ENCODE measurements around the gene INPP1. TPM values are rescaled to one million over a fixed set of nuclear protein-coding genes. Genes with fewer than 3 reads are reported as not detected.
"Not testable (repeated sequence)": the region's sequence is repeated elsewhere in the genome, so short reads cannot be mapped to it uniquely, and the experiment has no call there.

The INPP1 gene
- total RNA-seq, 1 experiment from 2014 or later = 27.5 TPM

DNA sequence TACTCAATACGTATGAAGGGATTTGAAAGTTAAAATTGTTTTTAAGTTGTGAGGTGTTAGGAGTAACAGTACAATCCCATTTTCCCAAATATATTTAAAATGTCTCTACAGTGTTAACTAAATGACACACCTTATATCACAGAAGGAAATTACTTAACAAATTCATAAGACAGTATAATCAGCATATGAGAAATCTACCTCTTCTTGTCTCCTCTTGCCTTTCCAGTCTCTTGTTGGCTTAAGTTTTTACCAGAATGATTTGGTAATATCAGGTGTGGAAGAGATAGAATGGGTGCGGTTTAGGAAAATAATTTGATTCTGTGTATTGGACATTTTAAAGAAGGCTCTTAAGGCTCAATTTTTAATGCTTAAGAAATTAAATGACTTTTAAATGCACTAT, 9.5 kb upstream of the INPP1 start:
- no peak for DNase-seq (ENCODE audit: low spot score)

GRCh38 chr2:190334479-190335224, 8.7 kb upstream of the INPP1 start:
- peak; percentile 59 for DNase-seq (ENCODE audit: low spot score)

DNA sequence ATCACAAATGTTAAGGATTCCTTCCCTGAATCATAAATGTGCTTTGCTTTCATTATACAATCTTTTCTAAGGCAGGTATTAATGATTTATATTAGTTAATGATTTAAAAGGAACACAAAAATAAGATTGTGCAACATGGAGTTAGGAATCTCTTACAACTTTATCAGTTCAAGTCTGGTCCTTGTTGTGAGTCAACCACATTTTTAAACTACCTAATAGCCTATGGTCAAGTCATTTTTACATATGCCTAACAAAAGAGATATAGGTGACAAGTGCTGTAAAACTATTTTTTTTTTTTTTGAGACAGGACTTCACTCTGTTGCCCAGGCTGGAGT, 8.2 kb upstream of the INPP1 start:
- DNase-seq (ENCODE audit: low spot score) = peak; percentile 46

- DNase-seq (ENCODE audit: low spot score) = not testable (repeated sequence)
Measured at GRCh38 chr2:190335584-190335983, 7.8 kb upstream of the INPP1 start.

DNA sequence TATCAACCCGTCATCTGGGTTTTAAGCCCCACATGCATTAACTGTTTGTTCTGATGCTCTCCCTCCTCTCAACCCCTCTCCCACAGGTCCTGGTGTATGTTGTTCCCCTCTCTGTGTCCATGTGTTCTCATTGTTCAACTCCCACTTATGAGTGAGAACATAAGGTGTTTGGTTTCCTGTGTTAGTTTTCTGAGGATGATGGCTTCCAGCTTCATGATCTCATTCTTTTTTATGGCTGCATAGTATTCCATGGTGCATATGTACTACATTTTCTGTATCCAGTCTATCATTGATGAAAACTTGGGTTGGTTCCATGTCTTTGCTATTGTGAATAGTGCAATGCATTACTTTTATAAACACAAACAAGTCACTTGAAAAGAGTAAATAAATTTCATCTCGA, 7.0 kb upstream of the INPP1 start:
- no peak for DNase-seq (ENCODE audit: low spot score)

GRCh38 chr2:190338453-190338852, 4.9 kb upstream of the INPP1 start:
- no peak for DNase-seq (ENCODE audit: low spot score)

DNA sequence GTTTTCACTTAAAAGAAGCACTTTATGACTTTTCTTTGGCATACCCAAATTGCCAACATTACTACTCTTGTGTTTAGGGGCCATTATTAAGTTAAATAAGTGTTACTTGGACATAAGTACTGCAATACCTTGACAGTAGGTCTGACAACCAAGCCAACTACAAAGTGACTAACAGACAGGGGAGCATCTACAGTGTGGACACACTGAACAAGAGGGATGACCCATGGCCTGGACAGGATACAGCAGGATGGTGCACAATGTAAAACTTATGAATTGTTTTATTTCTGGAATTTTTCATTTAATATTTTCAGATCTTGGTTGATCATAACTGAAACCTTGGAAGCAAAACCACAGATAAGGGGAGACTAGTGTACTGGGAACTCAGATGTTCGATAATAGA, 4.0 kb upstream of the INPP1 start:
- DNase-seq (ENCODE audit: low spot score) = no peak

- DNase-seq (ENCODE audit: low spot score) = peak; percentile 63
Measured at GRCh38 chr2:190340369-190340768, 3.0 kb upstream of the INPP1 start.

- peak; percentile 26 for DNase-seq (ENCODE audit: low spot score)
Measured at GRCh38 chr2:190342611-190343010, 778 bp upstream of the INPP1 start.

GRCh38 chr2:190343089-190343535, 277 bp upstream of the INPP1 start:
- peak; percentile 83 for DNase-seq (ENCODE audit: low spot score)

DNA sequence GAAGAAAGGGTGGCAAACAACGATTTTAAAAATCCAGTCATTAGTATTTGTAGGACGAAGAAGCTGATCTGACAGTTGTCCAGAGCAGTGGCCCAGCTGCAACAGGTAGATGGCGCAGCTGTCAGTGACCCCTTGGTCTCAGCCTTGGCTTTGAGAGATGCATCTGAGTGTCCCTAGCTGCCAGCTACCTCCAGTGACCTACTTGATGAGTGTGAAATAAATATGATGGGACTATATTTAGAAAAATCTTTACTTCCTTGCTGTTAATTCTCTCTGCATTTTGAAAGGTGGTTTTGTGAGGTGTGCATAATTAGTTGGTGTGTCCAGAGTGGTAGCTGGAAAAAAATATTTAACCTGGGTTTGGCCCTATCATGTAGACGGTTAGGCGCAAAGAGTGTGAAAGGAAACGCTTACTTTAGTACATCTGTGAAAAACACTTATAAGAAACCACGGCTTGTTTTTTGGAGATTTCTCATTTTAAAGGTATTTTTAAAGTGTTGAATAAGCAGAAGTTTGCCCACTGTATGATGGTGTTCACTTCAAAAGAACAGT, 963 bp downstream of the INPP1 start:
- DNase-seq (ENCODE audit: low spot score) = peak; percentile 83

DNA sequence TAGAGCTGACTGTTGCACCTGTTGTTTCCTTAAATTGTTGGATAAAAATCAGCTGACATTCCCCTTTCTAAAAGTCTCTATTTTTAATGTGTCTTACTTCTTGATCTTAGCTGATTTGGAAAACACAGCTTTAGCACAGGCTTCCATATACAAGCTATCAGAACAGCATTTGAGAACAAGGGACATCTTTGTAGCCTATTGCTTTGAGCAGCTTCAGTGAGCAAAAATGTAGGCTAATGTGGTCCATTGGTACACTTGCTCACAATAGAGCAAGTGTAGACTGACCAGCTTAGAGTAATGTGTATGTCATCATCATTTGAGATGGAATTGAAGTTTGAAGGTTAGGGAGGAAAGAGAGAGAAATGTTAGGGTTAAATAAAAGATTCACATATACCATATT, 7.0 kb downstream of the INPP1 start:
- DNase-seq (ENCODE audit: low spot score) = no peak

DNA sequence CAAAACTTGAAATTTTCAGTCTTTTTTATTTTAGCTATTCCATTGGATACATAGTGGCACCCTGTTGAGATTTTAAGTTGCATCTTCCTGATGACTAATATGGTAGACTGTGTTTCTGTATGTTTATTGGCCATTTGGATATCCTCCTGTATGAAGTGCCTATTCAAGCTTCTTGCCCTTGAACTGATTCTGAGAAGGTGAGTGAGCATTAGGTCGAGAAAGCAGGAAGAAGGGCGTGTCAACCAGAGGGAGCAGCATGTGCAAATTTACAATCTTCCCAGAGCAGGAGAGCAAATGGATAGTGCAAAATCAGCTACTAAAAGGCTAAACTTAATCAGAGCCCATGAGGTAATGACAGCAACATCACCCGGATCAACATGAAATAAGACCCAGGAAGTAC, 8.6 kb downstream of the INPP1 start:
- DNase-seq (ENCODE audit: low spot score) = no peak

DNA sequence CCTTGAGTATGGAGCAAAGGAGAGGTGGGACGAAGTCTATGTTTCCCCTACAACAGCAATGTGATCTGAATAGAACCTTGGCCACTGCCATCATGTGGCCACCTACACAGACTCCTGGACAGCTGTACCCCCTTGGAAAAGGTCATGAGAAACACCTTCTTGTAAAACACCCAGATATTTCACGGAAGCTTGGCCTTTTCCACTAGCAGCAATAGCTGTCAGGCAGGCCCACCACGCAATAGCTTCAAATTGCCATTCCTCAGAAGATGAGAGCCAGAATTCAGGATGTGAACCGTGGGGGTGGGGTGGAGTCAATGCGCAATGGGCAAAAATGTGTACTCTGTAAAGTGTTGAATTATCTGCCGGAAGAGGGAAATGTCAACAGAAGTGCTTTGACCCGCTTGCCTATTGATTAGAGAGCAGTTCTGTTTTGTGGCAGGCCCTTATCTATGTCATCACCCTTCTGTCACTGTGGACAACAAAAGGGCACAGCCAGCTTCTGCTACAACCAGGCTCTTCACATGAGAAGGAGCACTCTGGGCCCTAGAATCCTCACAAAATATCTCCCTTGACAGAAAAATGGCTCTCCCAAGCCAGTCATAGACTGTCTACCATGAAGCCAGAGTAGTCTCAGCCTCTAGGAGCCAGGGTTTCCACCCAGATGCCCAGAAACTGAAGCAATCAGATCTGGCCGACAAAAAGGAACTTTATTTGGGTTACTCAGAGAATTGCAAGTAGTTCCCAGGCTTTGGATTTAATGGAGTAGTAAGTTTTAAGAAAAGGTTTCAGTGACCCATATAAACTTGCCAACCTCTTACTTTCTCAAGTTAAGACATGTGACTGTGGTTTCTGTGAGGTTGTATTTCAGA, 9.5 kb downstream of the INPP1 start:
- no peak for DNase-seq (ENCODE audit: low spot score)

GRCh38 chr2:190353537-190353899, 10.1 kb downstream of the INPP1 start:
- DNase-seq (ENCODE audit: low spot score) = no peak

DNA sequence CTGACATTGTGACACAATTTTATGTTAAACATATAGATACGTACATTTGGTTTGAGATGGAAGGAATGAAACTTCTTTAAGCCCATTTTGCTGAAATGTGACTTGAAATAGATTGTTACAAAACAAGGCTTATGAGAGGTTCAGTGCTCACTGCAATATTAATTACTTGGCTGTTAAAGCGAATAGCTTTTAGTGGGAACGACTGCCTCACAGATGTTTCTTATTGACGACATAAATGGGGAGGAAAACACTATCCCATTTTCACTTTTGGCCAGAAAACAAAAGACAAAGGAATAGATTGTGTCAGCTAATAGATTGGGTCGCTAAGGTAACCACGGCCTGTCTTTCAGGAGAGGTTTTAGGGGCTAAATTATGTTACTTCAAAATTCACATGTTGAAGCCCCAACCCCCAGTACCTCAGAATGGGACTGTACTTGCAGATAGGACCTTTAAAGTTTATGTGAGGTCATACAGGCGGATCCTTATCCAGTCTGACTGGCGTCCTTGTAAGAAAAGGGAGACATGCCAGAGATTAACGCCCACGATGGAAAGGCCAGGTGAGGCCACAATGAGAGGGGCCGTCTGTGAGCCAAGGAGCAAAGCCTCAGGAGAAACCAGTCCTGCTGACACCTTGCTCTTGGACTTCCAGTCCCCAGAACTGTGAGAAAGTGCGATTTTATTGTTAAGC, 10.8 kb downstream of the INPP1 start:
- no peak for DNase-seq (ENCODE audit: low spot score)

- DNase-seq (ENCODE audit: low spot score) = no peak
Measured at GRCh38 chr2:190355968-190356644, 12.7 kb downstream of the INPP1 start.

DNA sequence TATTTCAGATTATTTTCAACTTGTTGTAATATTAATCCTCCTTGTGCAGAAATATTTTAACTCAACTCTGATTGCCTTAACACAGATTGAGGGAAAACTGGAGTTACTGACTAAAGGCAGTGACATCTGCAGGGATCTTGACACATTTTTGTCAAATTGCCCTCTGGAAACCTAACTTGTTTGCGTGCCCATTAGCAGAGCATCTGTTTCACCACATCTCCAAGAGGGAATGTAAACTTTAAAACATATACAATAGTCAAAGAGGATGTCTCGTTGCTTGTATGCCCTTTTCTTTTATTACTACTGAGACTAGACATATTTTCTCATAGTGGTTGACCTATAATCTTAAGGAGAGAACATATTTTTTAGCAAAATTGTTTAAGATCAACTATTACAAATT, 14.2 kb downstream of the INPP1 start:
- no peak for DNase-seq (ENCODE audit: low spot score)

- DNase-seq (ENCODE audit: low spot score) = not testable (repeated sequence)
Measured at GRCh38 chr2:190358655-190359448, 15.5 kb downstream of the INPP1 start.

DNA sequence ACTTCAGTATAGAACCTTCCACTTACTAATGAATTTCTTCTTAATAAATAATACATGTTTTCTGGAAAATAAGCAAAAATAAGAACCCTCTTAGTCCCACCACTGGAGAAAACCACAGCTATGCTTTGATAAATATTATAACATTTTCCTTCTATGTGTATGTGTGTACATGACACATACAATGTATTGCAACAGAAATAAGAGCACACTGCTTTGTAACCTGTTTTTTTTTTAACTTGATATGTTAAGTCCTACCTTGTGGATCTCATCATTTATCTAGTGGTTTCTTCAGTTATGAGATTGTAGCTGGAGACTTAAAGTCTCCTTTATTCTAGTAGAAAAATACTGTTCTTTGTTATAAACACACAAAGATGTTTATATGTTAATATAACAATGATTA, 17.2 kb downstream of the INPP1 start:
- DNase-seq (ENCODE audit: low spot score) = no peak

DNA sequence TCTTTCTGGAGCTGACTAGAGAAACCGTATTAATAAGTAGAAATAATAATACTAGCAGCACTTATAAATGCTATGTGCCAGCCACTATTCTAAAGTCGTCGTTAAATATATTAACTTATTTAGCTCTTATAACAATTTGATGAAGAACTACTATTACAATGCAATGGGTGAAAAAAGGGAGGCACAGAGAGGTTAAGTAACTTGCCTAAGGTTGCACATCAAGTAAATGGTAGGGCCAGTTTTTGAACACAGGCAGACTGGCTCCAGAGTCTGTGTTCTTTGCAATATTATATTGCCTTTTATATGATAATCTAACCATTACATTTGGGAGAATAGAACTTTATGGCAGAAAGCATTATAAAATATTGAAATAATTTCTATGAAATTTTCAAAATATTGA, 17.6 kb downstream of the INPP1 start:
- DNase-seq (ENCODE audit: low spot score) = no peak

Measured in HT-29 (cell line).